DND-41 (cell line): ENCODE results near the gene PAK5.

Experiments used
- ATAC-seq: fragments of 200-7000 bp; cut with Tn5 transposase; 3 replicates; pipeline ENCODE4 v1.9.1; 2021; ENCODE audit warnings: low read depth; ENCODE audit not compliant: insufficient read depth
- DNase-seq: peaks from one replicate; pipeline ENCODE4 v3.0.0-alpha.2; 2020
- H2AFZ ChIP-seq: 2 replicates; pipeline ENCODE4 v1.6.0; 2012; ENCODE audit warnings: low read depth, low read length
- H3K27ac ChIP-seq: 2 replicates; pipeline ENCODE4 v1.5.1; 2012; ENCODE audit warnings: low read length, inconsistent platforms
- H3K27me3 ChIP-seq: fragments of 200-600 bp; sonication (generic); 2 replicates; pipeline ENCODE4 v1.6.0; 2012; ENCODE audit warnings: low read length, mild to moderate bottlenecking, inconsistent platforms; ENCODE audit not compliant: insufficient read depth, poor library complexity
- H3K36me3 ChIP-seq: 2 replicates; pipeline ENCODE4 v1.5.1; 2012; ENCODE audit warnings: low read length, inconsistent platforms; ENCODE audit not compliant: insufficient read depth
- H3K4me1 ChIP-seq: 2 replicates; pipeline ENCODE4 v1.5.1; 2012; ENCODE audit warnings: mild to moderate bottlenecking, low read length; ENCODE audit not compliant: insufficient read depth
- H3K4me2 ChIP-seq: 2 replicates; pipeline ENCODE4 v1.6.0; 2012; ENCODE audit warnings: mild to moderate bottlenecking, moderate library complexity, low read length, inconsistent platforms; ENCODE audit not compliant: insufficient read depth
- H3K4me3 ChIP-seq, 2 experiments: fragments of 200-600 bp in 1 of 2; shearing (Covaris generic) in 1 of 2; 2 replicates each; pipeline ENCODE4 v1.5.1; 2012 to 2016; ENCODE audit warnings: inconsistent platforms in 2 of 2, low read length in 2 of 2, mild to moderate bottlenecking in 2 of 2, low read depth in 1 of 2, moderate library complexity in 1 of 2
- H3K79me2 ChIP-seq: 2 replicates; pipeline ENCODE4 v1.6.0; 2012; ENCODE audit warnings: low read length, inconsistent platforms; ENCODE audit not compliant: insufficient read depth
- H3K9ac ChIP-seq: 2 replicates; pipeline ENCODE4 v1.6.0; 2012; ENCODE audit warnings: low read depth, mild to moderate bottlenecking, inconsistent platforms, low read length, moderate library complexity
- H3K9me3 ChIP-seq: 2 replicates; pipeline ENCODE4 v1.5.1; 2012; ENCODE audit warnings: low read length, moderate library complexity, mild to moderate bottlenecking, inconsistent platforms; ENCODE audit not compliant: insufficient read depth, severe bottlenecking
- H4K20me1 ChIP-seq: 2 replicates; pipeline ENCODE4 v1.6.0; 2012; ENCODE audit warnings: low read length; ENCODE audit not compliant: insufficient read depth
- EZH2 ChIP-seq: IDR thresholded peaks from 3 replicates; pipeline ENCODE4 v1.6.1; 2012; ENCODE audit warnings: borderline replicate concordance, low read depth, mild to moderate bottlenecking, moderate library complexity, low read length, inconsistent platforms; ENCODE audit not compliant: severe bottlenecking
- TF ChIP-seq, protein P1 (sequence below): IDR thresholded peaks from 2 replicates; pipeline ENCODE4 v1.5.1; 2012; ENCODE audit warnings: borderline replicate concordance, low read length, moderate library complexity, mild to moderate bottlenecking; ENCODE audit not compliant: poor library complexity, severe bottlenecking; ENCODE audit errors: extremely low read depth

Gene PAK5

DNA sequence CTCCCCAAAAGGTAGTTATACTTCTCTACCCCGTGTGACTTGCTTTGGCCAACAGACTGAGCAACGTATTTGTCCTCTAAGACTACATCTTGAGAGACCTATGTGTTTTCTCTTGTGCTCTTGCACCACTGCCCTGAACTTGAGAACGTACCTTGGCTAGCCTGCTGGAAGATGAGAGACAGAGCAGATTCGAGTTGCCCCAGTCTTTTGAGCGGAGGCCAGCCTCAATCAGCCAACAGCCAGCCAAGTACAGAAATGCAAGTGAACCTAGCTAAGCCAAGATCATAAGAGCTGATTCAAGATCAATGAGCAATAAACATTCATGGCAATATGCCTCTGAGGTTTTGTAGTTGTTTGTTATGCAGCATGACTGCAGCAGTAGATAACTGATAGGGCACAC lies 98.4 kb downstream of the PAK5 start:
- no peaks in the 10 kb centered on the region for H3K79me2 ChIP-seq
- no peaks in the 10 kb centered on the region for H3K27me3 ChIP-seq
- H3K9me3 ChIP-seq, result peaks cover 4% of the 10 kb centered on the region
- DNase-seq (no peak), ATAC-seq (no peak)
- TF ChIP-seq, protein P1, sequence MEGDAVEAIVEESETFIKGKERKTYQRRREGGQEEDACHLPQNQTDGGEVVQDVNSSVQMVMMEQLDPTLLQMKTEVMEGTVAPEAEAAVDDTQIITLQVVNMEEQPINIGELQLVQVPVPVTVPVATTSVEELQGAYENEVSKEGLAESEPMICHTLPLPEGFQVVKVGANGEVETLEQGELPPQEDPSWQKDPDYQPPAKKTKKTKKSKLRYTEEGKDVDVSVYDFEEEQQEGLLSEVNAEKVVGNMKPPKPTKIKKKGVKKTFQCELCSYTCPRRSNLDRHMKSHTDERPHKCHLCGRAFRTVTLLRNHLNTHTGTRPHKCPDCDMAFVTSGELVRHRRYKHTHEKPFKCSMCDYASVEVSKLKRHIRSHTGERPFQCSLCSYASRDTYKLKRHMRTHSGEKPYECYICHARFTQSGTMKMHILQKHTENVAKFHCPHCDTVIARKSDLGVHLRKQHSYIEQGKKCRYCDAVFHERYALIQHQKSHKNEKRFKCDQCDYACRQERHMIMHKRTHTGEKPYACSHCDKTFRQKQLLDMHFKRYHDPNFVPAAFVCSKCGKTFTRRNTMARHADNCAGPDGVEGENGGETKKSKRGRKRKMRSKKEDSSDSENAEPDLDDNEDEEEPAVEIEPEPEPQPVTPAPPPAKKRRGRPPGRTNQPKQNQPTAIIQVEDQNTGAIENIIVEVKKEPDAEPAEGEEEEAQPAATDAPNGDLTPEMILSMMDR, result no peak
- no peak for TF ChIP-seq EZH2
- no peaks in the 10 kb centered on the region for H3K36me3 ChIP-seq
- H3K4me1 ChIP-seq, result no peaks in the 10 kb centered on the region
- H4K20me1 ChIP-seq, result no peaks in the 10 kb centered on the region
- no peak overlapping the region for H3K9ac ChIP-seq
- no peak overlapping the region for H3K27ac ChIP-seq
- H3K4me2 ChIP-seq, result no peak overlapping the region
- H2AFZ ChIP-seq, result no peak overlapping the region
- H3K4me3 ChIP-seq, result no peak overlapping the region

DNA sequence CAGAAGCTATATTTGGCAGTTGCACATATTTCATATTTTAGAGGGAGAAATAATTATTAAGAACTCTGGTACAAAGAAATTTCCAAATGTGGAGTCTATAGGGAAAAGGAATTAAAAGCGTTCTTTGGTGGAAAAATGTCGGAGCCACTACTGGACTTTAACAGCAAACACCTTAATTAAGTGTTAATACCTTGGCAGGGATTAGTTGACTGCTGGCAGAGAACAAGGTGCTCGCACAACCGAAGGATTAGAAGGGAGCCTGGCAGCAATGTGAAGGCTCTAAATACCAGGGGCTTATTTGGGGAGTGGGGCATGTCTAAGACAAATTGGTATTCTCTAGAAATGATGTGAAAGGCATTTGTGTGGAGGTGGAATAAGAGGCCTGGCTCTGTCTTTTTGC lies 98.9 kb downstream of the PAK5 start:
- Histone ChIP-seq H3K4me2 (no peak overlapping the region), H3K4me1 (no peaks in the 10 kb centered on the region), H3K27me3 (no peaks in the 10 kb centered on the region), H3K79me2 (no peaks in the 10 kb centered on the region), H3K36me3 (no peaks in the 10 kb centered on the region), H3K27ac (no peak overlapping the region), H3K4me3 (no peak overlapping the region), H4K20me1 (no peaks in the 10 kb centered on the region), H3K9ac (no peak overlapping the region), H3K9me3 (peaks cover 4% of the 10 kb centered on the region), H2AFZ (no peak overlapping the region)
- no peak for ATAC-seq
- no peak for DNase-seq
- TF ChIP-seq EZH2, result no peak
- TF ChIP-seq, protein P1, result no peak

DNA sequence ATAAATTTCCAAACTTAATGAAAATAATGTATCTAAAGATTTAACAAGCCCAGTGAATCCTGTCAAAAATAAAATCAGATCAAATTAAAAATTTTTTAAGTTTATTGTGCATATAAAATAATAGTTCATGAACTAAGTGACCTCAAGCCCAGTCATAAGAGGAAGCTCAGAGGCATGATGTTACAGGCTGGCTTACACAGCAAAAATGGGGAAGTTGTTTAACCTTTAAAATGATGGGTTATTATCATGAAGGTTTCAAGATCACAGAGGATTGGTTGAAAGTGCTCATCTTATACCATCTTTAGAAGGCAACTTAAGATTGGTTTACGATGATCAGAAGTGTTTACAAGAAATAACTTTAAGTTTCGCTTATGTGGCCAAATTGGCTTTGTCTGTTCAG lies 102.5 kb downstream of the PAK5 start:
- no peaks in the 10 kb centered on the region for H3K79me2 ChIP-seq
- no peak for ATAC-seq
- no peak overlapping the region for H3K4me2 ChIP-seq
- no peaks in the 10 kb centered on the region for H3K9me3 ChIP-seq
- H3K36me3 ChIP-seq, result no peaks in the 10 kb centered on the region
- H4K20me1 ChIP-seq, result no peaks in the 10 kb centered on the region
- no peak for TF ChIP-seq EZH2
- TF ChIP-seq, protein P1, result no peak
- H3K27ac ChIP-seq, result no peak overlapping the region
- no peak overlapping the region for H3K4me3 ChIP-seq
- H3K4me1 ChIP-seq, result no peaks in the 10 kb centered on the region
- H2AFZ ChIP-seq, result no peak overlapping the region
- no peak for DNase-seq
- no peaks in the 10 kb centered on the region for H3K27me3 ChIP-seq
- H3K9ac ChIP-seq, result no peak overlapping the region
